HS-27A (cell line): ENCODE results near the gene CHD3.

ENCODE experiments used
- DNase-seq: peaks from one replicate; pipeline ENCODE4 v3.0.0-alpha.2; 2012; ENCODE audit warnings: low read depth, missing footprints

Gene CHD3

DNA sequence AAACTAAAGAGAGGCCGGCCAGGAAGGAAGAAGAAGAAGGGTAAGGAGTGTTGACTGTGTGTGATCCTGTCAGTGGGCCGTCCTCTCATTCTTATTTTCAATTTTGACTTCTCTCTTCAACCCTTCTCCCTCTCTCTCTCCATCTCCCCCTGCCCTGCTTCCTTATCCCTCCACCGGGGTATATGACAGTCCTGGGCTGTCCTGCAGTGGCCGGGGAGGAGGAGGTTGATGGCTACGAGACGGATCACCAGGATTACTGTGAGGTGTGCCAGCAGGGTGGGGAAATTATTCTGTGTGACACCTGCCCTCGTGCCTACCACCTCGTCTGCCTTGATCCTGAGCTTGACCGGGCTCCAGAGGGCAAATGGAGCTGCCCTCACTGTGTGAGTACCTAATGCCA is 5.6 kb downstream of the CHD3 start:
- no peak for DNase-seq

DNA sequence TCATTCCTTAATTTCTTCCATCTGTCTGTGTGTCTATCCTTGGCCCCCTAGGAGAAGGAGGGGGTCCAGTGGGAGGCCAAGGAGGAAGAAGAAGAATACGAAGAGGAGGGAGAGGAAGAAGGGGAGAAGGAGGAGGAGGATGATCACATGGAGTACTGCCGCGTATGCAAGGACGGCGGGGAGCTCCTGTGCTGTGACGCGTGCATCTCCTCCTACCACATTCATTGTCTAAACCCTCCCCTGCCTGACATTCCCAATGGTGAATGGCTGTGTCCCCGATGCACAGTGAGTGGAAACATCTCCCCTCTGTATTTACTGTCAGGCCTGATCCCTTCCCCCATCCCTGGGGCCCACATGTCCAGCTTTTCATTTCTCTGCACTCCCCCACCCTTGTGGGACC is 6.3 kb downstream of the CHD3 start:
- DNase-seq: no peak

DNA sequence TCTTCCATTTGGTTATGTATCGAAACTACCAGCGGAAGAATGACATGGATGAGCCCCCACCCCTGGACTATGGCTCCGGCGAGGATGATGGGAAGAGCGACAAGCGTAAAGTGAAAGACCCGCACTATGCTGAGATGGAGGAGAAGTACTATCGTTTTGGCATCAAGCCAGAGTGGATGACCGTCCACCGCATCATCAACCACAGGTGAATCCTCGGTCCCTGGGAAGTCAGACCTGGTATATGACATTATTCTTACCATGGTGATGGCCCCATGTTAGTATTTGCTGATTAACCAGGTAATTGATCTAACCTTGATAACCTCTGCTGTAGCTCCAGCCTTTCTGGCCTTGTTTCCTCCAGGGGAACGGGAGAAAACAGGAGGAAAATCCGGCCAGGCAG is 8.5 kb downstream of the CHD3 start:
- DNase-seq: no peak

DNA sequence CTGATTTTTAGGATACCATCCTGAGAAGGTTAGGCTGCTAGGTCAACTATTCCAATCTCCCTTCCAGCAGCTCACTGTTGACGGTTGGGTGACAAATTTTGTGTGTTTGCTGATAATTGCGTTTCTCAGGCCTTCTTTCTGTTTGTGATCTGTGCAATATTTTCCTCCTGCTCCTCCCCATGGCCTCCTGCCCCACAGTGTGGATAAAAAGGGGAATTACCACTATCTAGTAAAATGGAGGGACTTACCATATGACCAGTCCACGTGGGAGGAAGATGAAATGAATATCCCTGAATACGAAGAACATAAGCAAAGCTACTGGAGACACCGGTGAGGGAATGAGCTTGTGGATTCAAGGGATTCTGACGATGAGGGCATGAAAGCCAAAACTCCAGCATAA is 9.2 kb downstream of the CHD3 start:
- no peak for DNase-seq

DNA sequence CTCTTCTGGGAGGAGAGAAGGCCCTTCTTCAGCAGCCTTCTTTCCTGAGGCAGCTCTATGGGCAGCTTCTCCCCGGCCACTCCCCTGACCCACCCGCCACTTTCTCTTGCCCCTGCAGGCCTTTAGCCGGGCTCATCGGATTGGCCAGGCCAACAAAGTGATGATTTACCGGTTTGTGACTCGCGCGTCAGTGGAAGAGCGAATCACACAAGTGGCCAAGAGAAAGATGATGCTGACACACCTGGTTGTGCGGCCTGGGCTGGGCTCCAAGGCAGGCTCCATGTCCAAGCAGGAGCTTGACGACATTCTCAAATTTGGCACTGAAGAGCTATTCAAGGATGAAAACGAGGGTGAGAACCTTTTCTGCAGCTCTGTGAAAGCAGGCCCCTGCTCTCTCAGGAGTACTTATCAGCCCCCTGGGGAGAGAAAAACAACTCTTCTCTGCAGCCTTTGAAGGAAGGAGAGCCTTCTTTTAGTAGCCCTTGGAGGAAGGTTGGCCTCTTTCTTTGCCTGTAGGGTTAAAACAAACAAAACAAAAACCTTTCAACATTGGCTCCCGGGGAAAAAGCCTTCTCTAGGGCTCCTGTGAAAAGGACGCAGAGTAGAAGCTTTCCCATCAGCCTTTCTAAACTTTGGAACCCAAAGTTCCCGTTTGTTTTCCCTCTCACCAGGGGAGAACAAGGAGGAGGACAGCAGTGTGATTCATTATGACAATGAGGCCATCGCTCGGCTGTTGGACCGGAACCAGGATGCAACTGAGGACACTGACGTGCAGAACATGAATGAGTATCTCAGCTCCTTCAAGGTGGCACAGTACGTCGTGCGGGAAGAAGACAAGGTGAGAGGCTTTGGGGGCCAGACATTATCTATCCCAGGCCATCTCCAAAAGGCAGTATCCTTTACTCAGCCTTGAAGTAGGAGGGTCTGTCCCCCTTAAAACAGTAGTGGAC is 14.8 kb downstream of the CHD3 start:
- no peak for DNase-seq

DNA sequence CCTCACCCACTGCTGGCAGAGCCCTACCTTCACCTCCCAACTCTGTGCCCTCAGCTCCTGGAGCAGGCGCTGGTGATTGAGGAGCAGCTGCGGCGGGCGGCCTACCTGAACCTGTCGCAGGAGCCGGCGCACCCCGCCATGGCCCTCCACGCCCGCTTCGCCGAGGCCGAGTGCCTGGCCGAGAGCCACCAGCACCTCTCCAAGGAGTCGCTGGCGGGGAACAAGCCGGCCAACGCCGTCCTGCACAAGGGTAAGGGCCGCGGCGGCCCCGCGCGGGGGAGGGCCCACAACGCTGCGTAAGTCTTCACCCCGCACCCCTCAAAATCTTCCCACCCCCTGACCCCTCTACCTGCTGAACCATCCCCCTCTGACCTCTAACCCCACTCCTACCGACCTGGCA is 20.5 kb downstream of the CHD3 start:
- DNase-seq: no peak

DNA sequence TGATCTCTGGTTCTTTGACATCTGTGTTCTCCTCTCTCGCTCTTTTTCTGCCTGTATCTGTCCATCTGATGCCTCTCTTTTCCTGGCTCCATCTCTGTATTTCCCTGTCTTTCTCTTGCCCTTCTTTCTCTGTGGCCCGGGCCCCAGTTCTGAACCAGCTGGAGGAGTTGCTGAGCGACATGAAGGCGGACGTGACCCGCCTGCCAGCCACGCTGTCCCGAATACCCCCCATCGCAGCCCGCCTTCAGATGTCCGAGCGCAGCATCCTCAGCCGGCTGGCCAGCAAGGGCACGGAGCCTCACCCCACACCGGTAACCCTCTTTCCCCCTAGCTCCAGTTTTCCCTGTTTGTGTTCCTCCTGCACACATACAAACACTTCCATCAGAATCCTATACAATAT is 21.7 kb downstream of the CHD3 start:
- no peak for DNase-seq

DNA sequence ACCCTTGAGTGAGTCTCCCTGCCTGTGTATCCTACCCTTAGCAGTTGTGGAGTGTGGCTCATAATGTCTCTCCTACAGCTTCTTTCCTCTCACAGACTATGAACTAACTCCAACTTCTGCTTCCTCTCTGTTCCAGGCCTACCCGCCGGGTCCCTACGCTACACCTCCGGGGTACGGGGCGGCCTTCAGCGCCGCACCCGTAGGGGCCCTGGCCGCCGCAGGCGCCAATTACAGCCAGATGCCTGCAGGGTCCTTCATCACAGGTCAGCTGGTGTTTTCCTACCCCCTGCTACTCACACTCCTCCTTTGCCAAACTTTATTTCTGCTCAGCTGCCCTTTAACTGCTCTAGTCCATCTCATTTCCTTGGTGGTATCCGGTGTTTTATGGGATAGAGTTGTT is 22.1 kb downstream of the CHD3 start:
- DNase-seq: no peak

DNA sequence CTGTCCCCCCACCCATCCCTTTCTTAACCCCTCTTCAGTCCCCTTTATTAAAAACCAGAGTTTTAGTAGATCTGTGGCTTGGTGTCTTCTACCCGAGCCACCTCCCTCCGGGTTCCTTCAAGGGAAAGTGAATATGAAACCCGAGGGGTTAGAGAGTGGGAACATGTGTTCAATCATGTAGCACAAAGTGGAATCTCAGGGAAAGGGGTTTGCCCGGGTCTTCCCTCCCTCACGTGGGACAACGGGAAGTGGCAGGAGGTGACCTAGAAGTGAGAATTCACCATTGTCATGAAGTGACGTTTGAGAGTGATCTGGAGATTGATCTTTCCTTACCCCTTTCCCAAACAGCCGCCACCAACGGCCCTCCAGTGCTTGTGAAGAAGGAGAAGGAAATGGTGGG is 22.5 kb downstream of the CHD3 start:
- no peak for DNase-seq

DNA sequence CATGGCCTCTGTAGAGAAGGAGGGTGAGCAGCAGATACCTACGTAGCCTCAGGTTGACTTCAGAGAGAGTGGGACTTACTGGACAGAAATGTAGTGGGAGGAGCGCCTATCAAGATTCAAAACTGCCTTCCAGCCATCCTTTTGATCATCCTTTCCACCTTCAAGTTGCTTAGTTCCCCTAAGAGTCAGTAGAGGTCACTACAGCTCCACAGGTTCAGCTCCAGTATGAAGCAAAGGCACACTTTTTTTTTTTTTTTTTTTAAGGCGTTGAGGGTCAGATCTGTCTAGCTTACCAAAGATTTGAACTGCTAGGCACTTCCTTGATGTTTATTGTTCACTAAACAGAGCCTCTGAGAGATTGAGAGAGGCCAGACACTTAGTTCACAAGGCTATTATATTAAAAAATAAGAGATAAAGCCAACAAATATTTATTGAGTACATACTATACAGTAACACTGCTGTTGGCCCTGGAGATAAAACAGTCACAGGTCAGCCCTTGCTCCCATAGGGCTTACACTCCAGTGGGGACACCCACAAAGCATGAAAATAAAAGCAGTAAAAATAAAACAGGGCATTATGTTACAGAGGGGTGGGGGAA is 24.4 kb downstream of the CHD3 start:
- no peak for DNase-seq

DNA sequence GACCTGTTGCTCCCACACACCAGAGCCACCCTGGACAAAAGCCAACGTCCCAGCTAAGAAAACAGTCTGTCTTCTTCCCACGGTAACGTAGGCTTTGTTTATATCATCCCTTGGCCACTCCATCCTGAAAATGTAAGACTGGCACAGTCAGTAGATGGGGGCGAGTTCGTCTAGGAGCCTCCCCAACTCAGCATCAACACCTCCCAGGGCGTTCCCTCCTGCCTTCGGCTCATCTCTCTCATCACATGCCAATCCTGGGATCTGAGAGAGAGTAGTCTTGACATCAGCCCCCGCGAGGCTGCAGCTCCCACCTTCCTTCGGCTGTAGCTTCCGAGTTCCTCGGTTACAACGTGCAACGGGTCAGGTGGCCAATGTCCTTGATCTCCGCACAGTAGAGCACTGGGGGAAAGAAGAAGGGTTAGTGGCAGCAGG is 26.6 kb downstream of the CHD3 start:
- DNase-seq: no peak

DNA sequence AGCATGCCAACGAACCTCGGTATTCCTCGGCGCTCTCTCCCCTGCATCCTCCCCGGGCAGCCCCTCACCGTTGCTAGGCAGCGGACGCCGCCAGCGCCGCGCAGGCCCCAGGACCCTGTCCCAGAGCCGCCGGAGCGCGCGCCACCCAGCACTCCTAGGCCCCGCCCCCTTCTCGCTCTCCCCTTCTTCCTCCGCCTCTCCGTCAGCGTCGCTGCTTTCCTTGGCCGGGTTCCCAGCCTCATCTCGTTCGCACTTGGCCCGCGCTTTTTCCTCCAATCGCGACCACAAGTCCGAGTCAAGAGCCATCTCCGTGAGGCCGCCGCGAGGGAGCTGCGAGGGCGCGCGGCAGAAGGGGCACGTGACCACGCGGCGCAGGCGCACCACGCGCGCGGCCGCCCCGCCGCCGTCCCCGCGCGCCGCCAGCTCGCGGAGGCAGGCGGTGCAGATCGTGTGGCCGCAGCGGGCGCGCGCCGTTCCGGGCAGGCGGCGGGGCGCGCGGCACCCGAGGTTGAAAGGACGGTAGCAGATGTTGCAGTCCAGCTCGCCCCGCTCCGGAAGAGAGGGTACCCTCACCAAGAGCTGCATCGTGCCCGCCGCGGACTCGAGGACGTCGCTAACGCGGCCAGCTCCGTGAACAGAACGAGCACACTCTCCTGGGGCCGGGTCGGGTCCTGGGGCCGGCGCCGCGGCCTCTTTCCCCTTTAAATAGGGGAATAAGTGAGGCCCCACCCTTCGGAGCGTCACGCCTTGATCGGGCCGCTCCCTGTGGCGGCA is 27.2 kb downstream of the CHD3 start, which contains the start of gene RNF227:
Gene RNF227, minus strand, starts transcription at position 679 of the 774 bp plus-strand sequence. Its CDS starts 94 bp downstream, at position 585.
- peak; percentile 88 for DNase-seq

DNA sequence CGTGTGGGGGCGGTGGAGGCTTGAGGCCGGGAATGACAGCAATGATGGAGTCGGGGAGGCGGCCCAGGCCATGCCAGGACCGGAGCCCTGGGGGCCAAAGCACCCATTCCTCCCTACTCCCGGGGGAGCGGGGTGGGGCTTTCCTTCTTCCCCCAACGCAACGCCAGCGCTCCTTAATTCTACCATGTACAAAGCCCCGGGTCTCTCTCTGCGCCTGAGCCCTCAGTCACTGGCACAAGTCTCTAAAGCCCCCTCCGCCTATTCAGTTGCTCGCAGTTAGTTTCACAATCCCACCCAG is 27.7 kb downstream of the CHD3 start:
- no peak for DNase-seq

DNA sequence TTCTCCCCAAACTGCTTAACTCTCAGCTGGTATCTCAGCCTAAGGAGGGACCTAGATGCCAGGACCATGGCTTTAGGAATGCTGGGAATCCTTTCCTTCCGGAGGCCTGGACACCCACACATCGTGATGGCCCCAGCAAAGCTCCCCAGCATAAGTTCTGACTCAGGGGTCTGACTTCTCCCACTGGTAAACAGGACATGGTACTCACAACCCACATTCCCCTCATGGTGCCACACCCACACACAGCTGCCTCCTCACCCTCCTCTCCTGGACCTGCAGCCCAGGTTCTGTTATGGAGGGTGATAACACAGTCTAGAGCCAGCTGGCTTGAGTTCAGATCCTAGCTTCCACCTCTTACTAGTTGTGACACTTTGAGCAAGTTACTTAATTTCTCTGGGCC is 28.2 kb downstream of the CHD3 start:
- peak; percentile 65 for DNase-seq

DNA sequence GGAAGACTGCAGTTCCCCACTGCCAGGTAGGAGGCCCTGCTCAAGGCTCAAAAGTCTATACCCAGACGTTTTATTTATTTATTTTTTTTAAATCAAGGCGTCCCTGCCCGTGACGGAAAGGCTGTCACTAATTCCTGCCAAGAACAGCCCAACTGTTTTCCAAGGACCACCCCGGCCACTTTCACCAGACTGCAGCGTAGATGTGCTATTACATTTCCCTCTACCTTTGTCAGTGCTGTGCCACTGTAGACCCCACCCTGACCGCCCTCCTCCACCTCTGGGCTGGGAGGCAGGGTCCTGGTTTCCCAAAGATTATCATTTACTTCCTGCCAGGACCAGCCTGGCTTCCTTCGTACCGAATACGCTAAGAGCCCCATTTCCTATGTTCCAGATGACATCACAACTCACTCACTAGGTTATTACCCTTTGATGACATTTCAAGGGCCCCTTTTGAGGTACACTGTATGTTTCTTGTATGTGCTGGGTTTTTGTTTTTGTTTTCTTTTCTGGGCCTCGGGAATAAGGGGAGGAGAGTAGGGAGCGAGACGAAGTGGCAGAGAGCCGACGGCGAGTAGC is 33.8 kb downstream of the CHD3 start:
- no peak for DNase-seq

DNA sequence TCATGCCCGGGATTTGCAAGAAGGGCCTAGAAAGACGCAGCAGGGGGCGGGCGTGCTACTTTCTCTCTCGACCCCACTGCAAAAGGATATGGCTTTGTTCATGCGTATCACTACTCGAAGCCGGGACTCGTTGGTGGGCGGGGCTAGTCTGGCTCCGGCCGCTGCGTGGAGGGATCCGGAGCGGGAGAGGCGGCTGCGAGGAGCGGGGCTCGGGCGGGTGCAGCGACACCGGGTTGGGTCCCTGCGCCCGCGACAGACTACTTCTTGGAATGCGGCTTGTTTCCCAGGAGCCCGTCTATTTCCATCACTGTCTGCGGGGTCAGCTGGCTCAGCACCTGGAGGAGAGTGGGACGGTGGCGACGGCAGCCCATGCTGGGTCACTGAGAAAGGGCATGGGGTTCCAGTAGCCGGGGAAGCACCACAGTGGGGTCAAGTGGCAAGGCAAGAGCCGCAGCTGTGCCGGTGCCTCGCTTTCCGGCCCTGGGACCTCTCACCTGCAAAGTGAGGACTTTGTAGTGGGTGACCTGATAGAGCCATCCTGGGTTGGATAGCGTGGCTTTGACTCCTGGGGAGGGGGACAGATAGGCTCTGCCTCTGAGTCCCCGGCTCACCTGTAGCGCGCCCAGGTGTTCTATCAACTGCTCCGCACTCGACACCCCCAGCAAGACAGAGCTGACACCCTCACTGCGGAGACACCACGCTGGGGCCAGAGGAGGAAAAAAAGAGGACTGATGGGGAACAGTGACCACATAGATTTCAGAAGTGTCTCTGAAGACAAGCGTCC is 34.4 kb downstream of the CHD3 start:
- no peak for DNase-seq

DNA sequence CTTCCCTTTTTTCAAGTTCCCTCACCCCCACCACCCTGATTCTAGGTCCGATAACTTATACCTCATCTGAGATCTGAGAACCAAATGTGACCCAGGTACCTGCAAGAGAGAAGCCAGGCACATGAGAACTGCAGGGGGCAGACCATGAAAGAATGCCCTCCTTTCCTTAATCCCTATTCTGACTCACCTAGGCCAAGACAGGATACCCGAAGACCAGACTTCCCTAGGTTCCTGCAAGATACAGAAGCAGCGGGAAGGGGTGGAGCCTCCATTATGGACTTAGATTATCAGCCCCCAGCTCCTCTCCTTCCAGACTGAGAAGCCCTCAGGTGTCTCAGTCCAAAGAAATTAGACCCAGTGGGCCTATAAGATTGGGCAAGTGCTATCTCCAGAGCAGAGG is 39.0 kb downstream of the CHD3 start:
- DNase-seq: no peak

DNA sequence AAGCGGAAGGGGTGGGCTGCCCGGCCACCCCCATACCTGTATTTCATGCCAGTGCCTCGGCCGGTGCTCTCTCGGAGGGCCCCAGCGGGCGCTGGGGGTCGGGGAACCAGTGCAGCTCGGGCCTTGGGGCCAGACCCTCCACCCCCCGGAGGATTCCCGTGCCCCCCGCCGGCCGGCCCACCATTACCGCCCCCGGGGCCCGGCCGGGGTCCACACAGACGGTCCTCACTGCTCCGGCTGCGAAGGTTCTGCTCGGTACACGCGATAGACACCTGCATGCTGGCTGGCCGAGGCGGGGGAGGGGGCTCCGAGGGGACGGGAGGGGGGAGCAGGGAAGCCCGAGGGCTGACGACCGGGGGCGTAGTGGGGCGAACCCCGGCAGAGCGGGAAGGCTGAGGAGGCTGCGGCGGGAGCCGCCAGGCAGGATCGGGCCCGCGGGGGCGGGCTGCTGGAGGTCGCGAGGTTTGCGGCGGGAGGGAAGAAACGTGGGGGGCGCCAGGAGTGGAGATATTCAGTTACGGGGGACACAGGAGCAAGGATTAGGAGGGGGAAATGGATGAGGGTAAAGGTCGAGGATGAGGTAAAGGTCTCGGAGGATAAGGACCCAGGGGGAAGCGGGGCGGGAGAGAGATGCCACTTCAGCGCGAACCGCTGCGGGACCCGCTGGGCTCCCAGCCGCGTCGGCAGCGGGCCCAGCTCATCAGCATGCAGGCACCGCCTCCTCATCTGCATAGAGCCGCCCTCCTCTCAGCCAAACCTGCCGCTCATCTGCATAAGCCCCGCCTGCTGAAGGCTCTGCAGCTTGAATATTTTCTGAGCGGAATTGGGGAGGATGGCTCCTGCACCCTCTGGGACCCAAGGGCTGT is 40.8 kb downstream of the CHD3 start, which contains the start of gene KCNAB3:
Gene KCNAB3, minus strand, starts transcription at position 699 of the 866 bp plus-strand sequence. Its CDS starts 421 bp downstream, at position 278.
- no peak for DNase-seq

DNA sequence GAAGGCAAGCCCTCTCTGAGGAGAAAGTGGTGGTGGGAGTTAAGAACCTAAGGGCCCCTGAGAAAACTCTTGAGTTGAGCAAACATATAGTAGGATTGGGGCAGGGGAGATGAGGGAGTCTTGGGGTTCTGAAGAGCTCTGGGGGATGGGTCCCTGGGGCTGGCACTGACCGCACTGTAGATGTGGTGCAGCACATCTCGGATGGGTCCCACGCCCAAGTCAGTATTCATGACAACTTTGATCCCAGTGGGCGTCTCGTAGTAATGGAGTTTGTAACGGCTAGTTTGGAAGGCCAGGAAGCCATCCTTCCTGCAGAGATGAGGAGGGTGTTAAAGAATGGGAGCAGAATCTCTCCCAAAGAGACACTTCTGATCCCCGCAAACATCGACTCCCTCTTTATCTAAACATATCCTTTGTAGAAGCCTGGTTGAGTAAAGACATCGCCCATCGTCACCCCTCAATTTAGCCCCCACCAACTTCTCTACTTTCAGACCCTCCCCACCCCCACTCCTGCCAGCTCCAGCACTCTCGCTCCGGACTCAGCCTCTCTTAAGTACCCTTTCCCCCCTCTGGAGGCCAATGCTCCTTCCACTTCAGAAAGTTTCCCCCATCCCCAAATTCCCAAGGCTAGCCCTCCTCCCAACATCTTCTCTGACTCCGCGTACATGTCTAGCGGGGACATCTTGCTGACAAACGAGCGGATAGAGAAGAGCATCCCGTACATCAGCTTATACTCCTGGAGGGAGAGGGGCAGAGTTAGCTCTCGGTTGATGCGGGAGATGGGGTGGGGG is 42.4 kb downstream of the CHD3 start:
- no peak for DNase-seq
